ENCODE measurements around the gene HHATL.

HHATL gene

GRCh38 chr3:42684632-42685362 is 17.8 kb downstream of the HHATL start:
- H3K4me1 ChIP-seq (ENCODE audit: control insufficient read depth, insufficient read depth, low read length) = no peaks in the 10 kb centered on the region
- no peaks in the 10 kb centered on the region for H3K9me3 ChIP-seq (ENCODE audit: control insufficient read depth, insufficient read depth, low read depth, low read length)
- no peak overlapping the region for H3K4me3 ChIP-seq (ENCODE audit: low read depth, low read length)
- CTCF ChIA-PET = interaction anchor here (1.1 kb wide), 1 partner anchor 61 kb away, joined by 3 read pairs; no protein-coding TSS in a partner anchor
- TF ChIP-seq YY1 (tag by site-specific recombination; IDR thresholded peaks at IDR 0.05) (no peak), ZNF624 (tag by site-specific recombination; IDR thresholded peaks at IDR 0.05) (no peak), ZNF768 (tag by site-specific recombination; IDR thresholded peaks at IDR 0.05) (no peak), HOXD13 (CRISPR knock-in tag; IDR thresholded peaks at IDR 0.05; ENCODE audit: borderline replicate concordance) (no peak), ZBTB6 (tag by site-specific recombination; IDR thresholded peaks at IDR 0.05) (no peak), ZFHX2 (tag by site-specific recombination; conservative IDR thresholded peaks at IDR 0.05) (no peak), ZNF529 (tag by site-specific recombination; IDR thresholded peaks at IDR 0.05; ENCODE audit: insufficient replicate concordance) (no peak), OVOL3 (tag by site-specific recombination; IDR thresholded peaks at IDR 0.05) (no peak), PRDM2 (tag by site-specific recombination; IDR thresholded peaks at IDR 0.05; ENCODE audit: borderline replicate concordance) (no peak), ZBTB8A (tag by site-specific recombination; IDR thresholded peaks at IDR 0.05) (no peak), ZNF335 (tag by site-specific recombination; conservative IDR thresholded peaks at IDR 0.05) (no peak), ZNF157 (tag by site-specific recombination; IDR thresholded peaks at IDR 0.05) (no peak), PRDM4 (tag by site-specific recombination; IDR thresholded peaks at IDR 0.05) (no peak), ZNF133 (tag by site-specific recombination; IDR thresholded peaks at IDR 0.05) (no peak), KLF7 (tag by site-specific recombination; IDR thresholded peaks at IDR 0.05; ENCODE audit: borderline replicate concordance) (no peak), ZNF654 (tag by site-specific recombination; IDR thresholded peaks at IDR 0.05; ENCODE audit: low read depth) (no peak), ZNF692 (tag by site-specific recombination; IDR thresholded peaks at IDR 0.05) (no peak)
- POLR2A ChIA-PET = no interaction called here
- H3K27ac ChIP-seq (ENCODE audit: extremely low read depth, low read depth, low read length) = no peak overlapping the region
- no peaks in the 10 kb centered on the region for H3K36me3 ChIP-seq (ENCODE audit: control insufficient read depth in 2 of 2, insufficient read depth in 1 of 2, low read length in 2 of 2)
